Mucosa of rectum (tissue), 2 donors: ENCODE results near the gene GPX3.
A peak's percentile ranks its signal among the peaks of the same experiment; 100 is the strongest.

Experiments
- H3K27ac ChIP-seq, 2 donors: one replicate each; pipeline ENCODE4 v1.7.0; 2013; ENCODE audit warnings: inconsistent platforms in 2 of 2, low read depth in 2 of 2, low read length in 2 of 2
- H3K27me3 ChIP-seq, 2 donors: one replicate each; pipeline ENCODE4 v1.7.0; 2013; ENCODE audit warnings: low read length in 2 of 2; ENCODE audit not compliant: control insufficient read depth in 2 of 2, insufficient read depth in 2 of 2
- H3K36me3 ChIP-seq, 2 donors: one replicate each; pipeline ENCODE4 v1.7.0; 2013; ENCODE audit warnings: low read length in 2 of 2; ENCODE audit not compliant: control insufficient read depth in 2 of 2, insufficient read depth in 2 of 2
- H3K4me1 ChIP-seq, 2 donors: one replicate each; pipeline ENCODE4 v1.7.0; 2013; ENCODE audit warnings: low read length in 2 of 2, mild to moderate bottlenecking in 1 of 2; ENCODE audit not compliant: control insufficient read depth in 2 of 2, insufficient read depth in 2 of 2
- H3K4me3 ChIP-seq, 2 donors: one replicate each; pipeline ENCODE4 v1.7.0; 2013; ENCODE audit warnings: low read length in 2 of 2
- H3K9ac ChIP-seq, 2 donors: one replicate each; pipeline ENCODE4 v1.7.0; 2013; ENCODE audit warnings: low read length in 2 of 2, low read depth in 1 of 2, mild to moderate bottlenecking in 1 of 2
- H3K9me3 ChIP-seq, 2 donors: one replicate each; pipeline ENCODE4 v1.7.0; 2013; ENCODE audit warnings: low read length in 2 of 2; ENCODE audit not compliant: control insufficient read depth in 2 of 2
- donor health status: healthy.
- donor health status: Normal muscosa, but diverticular disease.

GPX3 gene

GRCh38 chr5:151075698-151076331, 55.4 kb downstream of the GPX3 start:
- H3K27ac ChIP-seq: peak overlapping the region; percentile 68 to 81
- H3K27me3 ChIP-seq: no peaks in the 10 kb centered on the region
- peaks cover 13 to 21% of the 10 kb centered on the region in 2 donors for H3K36me3 ChIP-seq
- no peaks in the 10 kb centered on the region for H3K9me3 ChIP-seq
- peaks cover 28 to 41% of the 10 kb centered on the region in 2 donors for H3K4me1 ChIP-seq
- H3K4me3 ChIP-seq: no peak overlapping the region
- peak overlapping the region; percentile 20 to 31 for H3K9ac ChIP-seq

- Histone ChIP-seq H3K27ac (peak overlapping the region in 1 of 2 donors; percentile 81), H3K4me1 (peaks cover 30 to 43% of the 10 kb centered on the region in 2 donors)
These were observed 56.2 kb downstream of the GPX3 start for GRCh38 chr5:151076616-151077015.

GRCh38 chr5:151077419-151077818, 57.0 kb downstream of the GPX3 start:
- Histone ChIP-seq H3K36me3 (peaks cover 7 to 15% of the 10 kb centered on the region in 2 donors), H3K4me1 (peaks cover 34 to 44% of the 10 kb centered on the region in 2 donors), H3K27ac (no peak overlapping the region), H3K4me3 (no peak overlapping the region), H3K9me3 (no peaks in the 10 kb centered on the region), H3K9ac (no peak overlapping the region), H3K27me3 (no peaks in the 10 kb centered on the region)

More at GRCh38 chr5:151076616-151077015, 56.2 kb downstream of the GPX3 start:
- Histone ChIP-seq H3K27me3 (no peaks in the 10 kb centered on the region), H3K9me3 (no peaks in the 10 kb centered on the region), H3K4me3 (no peak overlapping the region), H3K9ac (no peak overlapping the region), H3K36me3 (peaks cover 8 to 18% of the 10 kb centered on the region in 2 donors)

- Histone ChIP-seq H3K27me3 (no peaks in the 10 kb centered on the region), H3K36me3 (peaks cover 7 to 15% of the 10 kb centered on the region in 2 donors), H3K9ac (peak overlapping the region in 1 of 2 donors; percentile 26), H3K4me3 (peak overlapping the region in 1 of 2 donors; percentile 96), H3K4me1 (peaks cover 39 to 49% of the 10 kb centered on the region in 2 donors), H3K27ac (peak overlapping the region in 1 of 2 donors; percentile 5), H3K9me3 (no peaks in the 10 kb centered on the region)
These were observed 57.6 kb downstream of the GPX3 start for GRCh38 chr5:151077967-151078366.
